ENCODE results near the gene OR5K4.
"Not testable (repeated sequence)": the region's sequence is repeated elsewhere in the genome, so short reads cannot be mapped to it uniquely, and the experiment has no call there.

The OR5K4 gene

DNA sequence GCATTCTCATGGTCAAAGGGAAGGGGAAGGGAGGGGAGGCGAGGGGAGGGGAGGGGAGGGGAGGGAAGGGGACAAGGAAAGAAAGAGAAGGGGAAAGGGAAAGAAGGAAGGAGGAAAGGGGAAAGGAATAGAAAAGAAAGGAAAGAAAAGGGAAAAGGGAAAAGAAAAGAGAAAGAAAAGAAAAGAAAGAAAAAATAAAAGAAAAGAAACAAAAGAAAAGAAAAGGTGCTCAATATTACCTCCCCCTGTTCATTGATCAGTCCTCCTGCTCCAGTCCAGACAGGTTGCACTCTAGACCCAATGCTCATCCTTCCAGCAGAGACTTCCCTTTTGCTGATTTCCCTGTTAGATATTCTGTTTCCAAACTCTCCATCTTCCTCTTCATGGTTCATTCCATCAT lies 18.8 kb downstream of the OR5K4 start:
- FAIRE-seq (no peak), DNase-seq (ENCODE audit: insufficient read length) (no peak)
- TF ChIP-seq TAF1 (IDR thresholded peaks at IDR 0.05; ENCODE audit: borderline replicate concordance, low read depth, low read length) = no peak

DNA sequence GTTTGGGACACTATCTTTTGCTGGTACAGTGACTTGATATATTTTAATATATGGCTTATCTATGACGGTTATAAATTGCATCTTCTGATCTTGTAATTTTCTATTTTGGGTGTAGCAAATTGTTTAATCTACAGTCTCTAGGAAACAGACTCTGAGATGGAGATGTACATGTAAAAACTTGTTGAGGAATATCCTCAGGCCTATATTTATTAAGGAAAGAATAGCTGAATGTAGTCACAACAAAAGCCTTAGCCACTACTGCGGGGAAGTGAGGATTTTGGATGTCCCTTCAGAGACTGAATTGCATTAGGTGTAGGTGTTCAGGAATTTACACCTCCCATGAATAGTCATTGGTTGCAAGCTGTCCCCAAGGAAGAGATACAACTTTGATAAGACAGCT lies 23.0 kb downstream of the OR5K4 start:
- no peak for FAIRE-seq
- no peak for DNase-seq (ENCODE audit: insufficient read length)
- TF ChIP-seq TAF1 (IDR thresholded peaks at IDR 0.05; ENCODE audit: borderline replicate concordance, low read depth, low read length) = no peak
- no peak for TF ChIP-seq POLR2A (IDR thresholded peaks at IDR 0.05; ENCODE audit: low read depth, low read length)
- TF ChIP-seq POLR2AphosphoS5 (IDR thresholded peaks at IDR 0.05; ENCODE audit: low read depth, low read length) = no peak

- TF ChIP-seq TAF1 (IDR thresholded peaks at IDR 0.05; ENCODE audit: borderline replicate concordance, low read depth, low read length) = no peak
- no peak for TF ChIP-seq POLR2A (IDR thresholded peaks at IDR 0.05; ENCODE audit: low read depth, low read length)
- TF ChIP-seq POLR2AphosphoS5 (IDR thresholded peaks at IDR 0.05; ENCODE audit: low read depth, low read length) = no peak
- FAIRE-seq (no peak), DNase-seq (ENCODE audit: insufficient read length) (no peak)
Measured at GRCh38 chr3:98388147-98388546, 34.5 kb downstream of the OR5K4 start.

GRCh38 chr3:98390366-98390765 lies 36.7 kb downstream of the OR5K4 start, which contains the start of gene OR5K3:
TSS of gene OR5K3 (plus strand) at chr3:98390666. CDS start at chr3:98390666, 0 bp downstream.
- FAIRE-seq (no peak), DNase-seq (ENCODE audit: insufficient read length) (no peak)
- TF ChIP-seq POLR2A (IDR thresholded peaks at IDR 0.05; ENCODE audit: low read depth, low read length) (no peak), TAF1 (IDR thresholded peaks at IDR 0.05; ENCODE audit: borderline replicate concordance, low read depth, low read length) (no peak), POLR2AphosphoS5 (IDR thresholded peaks at IDR 0.05; ENCODE audit: low read depth, low read length) (no peak)

DNA sequence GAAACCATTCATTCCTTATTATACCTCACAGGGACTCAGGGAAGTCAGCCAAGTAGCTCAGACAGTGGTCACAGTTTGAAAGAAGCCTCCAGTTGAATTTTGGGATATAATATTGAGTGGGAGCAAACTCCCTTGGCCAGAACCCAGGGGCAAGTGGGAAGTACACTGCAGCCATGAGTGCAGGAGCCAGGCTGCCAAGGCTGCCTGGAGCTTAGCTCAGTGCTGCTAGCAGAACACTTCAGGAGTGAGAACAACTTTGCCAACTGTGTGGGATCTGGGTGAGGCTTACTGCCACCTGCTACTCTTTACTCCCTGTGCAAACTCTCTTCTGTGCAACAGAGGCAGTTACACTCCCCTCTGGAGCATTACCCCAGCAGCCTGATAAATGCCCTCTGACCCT lies 41.4 kb downstream of the OR5K4 start:
- DNase-seq (ENCODE audit: insufficient read length) (no peak), FAIRE-seq (no peak)
- TF ChIP-seq TAF1 (IDR thresholded peaks at IDR 0.05; ENCODE audit: borderline replicate concordance, low read depth, low read length) (no peak), POLR2AphosphoS5 (IDR thresholded peaks at IDR 0.05; ENCODE audit: low read depth, low read length) (no peak), POLR2A (IDR thresholded peaks at IDR 0.05; ENCODE audit: low read depth, low read length) (no peak)

GRCh38 chr3:98396482-98396881 lies 42.8 kb downstream of the OR5K4 start:
- FAIRE-seq = not testable (repeated sequence)

GRCh38 chr3:98398513-98398912 lies 44.9 kb downstream of the OR5K4 start:
- TF ChIP-seq TAF1 (IDR thresholded peaks at IDR 0.05; ENCODE audit: borderline replicate concordance, low read depth, low read length) (no peak), POLR2A (IDR thresholded peaks at IDR 0.05; ENCODE audit: low read depth, low read length) (no peak), POLR2AphosphoS5 (IDR thresholded peaks at IDR 0.05; ENCODE audit: low read depth, low read length) (no peak)
- FAIRE-seq (no peak), DNase-seq (ENCODE audit: insufficient read length) (no peak)

More at GRCh38 chr3:98396482-98396881, 42.8 kb downstream of the OR5K4 start:
- not testable (repeated sequence) for DNase-seq (ENCODE audit: insufficient read length)

DNA sequence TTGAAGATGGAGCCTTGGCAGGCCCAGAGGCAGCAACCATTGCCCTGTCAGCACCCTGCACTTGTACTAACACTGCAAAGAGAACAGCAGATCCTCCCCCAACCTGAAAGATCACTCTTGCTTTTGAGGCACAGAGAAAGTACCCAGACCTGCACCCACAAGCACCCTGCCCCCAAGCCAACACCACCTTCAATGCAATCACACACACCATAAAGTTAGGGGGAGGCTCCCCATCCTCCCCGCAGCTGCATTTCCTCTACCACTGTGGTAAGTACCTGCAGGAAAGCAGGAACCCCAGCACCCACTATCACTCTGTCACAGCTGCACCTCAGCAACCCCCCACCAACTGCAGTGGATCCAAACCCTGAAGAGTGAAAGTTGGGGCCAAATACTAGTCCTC lies 48.9 kb downstream of the OR5K4 start:
- no peak for TF ChIP-seq POLR2A (IDR thresholded peaks at IDR 0.05; ENCODE audit: low read depth, low read length)
- no peak for TF ChIP-seq TAF1 (IDR thresholded peaks at IDR 0.05; ENCODE audit: borderline replicate concordance, low read depth, low read length)
- no peak for TF ChIP-seq POLR2AphosphoS5 (IDR thresholded peaks at IDR 0.05; ENCODE audit: low read depth, low read length)
- FAIRE-seq (no peak), DNase-seq (ENCODE audit: insufficient read length) (no peak)

DNA sequence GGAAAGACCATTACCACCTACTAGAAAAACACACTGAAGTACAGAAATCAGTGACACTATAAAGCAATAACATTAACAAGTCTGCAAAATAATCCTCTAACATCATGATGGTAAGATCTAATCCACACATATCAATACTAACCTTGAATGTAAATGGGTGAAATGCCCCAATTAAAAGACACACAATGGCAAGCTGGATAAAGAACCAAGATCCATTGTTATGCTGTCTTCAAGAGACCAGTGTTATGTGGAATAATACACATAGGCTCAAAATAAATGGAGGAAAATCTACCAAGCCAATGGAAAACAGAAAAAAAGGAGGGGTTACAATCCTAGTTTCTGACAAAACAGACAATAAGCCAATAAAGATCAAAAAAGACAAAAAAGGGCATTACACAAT lies 50.4 kb downstream of the OR5K4 start:
- no peak for TF ChIP-seq TAF1 (IDR thresholded peaks at IDR 0.05; ENCODE audit: borderline replicate concordance, low read depth, low read length)
- no peak for TF ChIP-seq POLR2AphosphoS5 (IDR thresholded peaks at IDR 0.05; ENCODE audit: low read depth, low read length)
- TF ChIP-seq POLR2A (IDR thresholded peaks at IDR 0.05; ENCODE audit: low read depth, low read length) = no peak
- FAIRE-seq (no peak), DNase-seq (ENCODE audit: insufficient read length) (no peak)
